CD1c-positive myeloid dendritic cell (primary cell): ENCODE data around the gene ABCA12.

Experiments
- DNase-seq: peaks from one replicate; pipeline ENCODE4 v3.0.0-alpha.2; 2016; ENCODE audit errors: extremely low spot score

The ABCA12 gene

DNA sequence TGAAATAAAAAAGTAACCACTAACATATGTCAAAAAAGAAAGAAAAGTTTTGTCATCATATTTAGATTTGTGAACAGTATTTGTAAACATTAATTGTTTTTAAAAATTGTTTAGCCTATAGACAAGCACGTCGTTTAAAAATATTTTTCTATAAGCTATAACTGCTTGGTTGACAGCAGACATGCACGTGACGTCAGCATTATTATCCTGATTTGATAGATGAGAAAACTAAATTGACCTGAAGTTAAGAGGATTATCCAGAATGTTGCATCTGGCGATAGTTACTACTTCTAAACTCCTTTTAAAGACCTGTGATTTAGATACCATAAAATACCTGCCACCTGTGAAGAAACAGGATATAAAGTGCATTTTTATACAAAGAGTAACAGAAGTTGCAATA is 172.0 kb downstream of the ABCA12 start:
- no peak for DNase-seq

DNA sequence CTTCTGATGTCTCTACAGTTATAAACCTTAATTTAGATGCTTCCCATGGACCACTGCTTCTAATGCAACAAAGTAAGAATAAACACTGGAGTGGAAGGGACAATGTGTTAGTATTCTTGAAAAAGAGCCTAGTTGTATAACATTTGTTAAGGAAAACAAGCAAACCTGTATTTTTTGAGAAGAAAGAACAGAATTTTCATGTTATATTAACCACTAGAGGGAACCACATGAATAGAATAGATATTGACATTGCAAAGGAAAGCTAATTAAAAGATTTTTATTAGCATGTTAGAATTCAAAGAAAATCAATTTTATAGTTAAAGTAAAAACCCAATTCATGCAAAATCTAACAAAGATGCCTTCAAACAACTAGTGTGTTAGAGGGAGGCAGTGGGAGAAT is 177.7 kb downstream of the ABCA12 start:
- DNase-seq = no peak

DNA sequence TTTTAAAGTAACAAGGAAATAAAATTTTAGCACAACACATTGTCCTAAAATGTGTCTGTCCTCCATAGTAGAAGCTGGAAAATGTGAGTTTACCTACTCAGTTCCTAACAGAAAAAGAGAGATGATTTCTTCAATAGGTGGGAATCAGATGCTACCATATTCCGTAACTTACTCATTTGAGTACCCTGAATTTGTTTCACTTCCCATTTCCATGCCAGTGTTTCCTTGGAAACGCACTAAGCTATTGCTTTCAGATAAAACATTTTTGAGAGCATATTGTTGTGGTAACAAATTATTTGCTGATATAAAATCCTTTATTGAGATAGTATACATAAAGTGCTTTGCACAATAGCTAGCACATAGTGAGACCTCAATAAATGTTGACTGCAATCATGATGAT is 191.5 kb downstream of the ABCA12 start:
- DNase-seq = peak; percentile 21

DNA sequence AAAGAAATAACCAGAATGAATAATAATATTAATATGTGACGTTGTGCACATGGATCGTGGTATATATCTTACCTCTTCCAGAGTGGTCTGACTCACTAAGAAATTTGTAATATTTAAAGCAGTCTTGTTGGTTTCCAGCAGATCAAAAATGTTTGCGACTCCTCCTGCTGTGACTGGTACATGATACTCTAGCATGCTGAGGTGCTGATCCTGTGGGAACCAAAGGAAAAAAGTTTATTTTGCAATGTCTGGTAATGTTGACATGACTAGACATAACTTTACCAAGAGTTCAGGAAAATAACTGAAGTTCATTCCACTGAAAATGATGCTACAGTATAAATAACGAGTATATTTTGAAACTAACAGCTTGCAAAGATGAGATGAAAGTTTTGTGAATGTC is 204.4 kb downstream of the ABCA12 start:
- no peak for DNase-seq

DNA sequence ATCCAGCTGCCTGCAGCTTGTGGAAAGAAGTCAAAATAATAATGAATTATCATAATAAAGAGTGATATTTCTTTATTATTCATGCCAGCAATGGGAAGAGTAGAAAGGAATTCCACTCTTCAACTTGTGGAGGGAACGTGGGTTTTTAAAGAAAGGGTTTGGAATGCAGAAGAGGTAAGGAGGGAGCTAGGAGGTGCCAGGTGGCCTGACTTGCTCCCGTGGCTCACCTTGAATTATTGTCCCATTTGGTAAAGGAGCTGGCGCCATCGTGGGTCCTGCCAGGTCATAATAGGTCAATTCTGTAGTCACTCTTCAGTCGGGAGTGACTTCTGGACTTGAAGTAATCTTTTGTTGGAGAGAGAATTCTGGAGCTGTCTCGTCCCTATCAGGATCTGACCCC is 233.8 kb downstream of the ABCA12 start:
- DNase-seq = no peak

DNA sequence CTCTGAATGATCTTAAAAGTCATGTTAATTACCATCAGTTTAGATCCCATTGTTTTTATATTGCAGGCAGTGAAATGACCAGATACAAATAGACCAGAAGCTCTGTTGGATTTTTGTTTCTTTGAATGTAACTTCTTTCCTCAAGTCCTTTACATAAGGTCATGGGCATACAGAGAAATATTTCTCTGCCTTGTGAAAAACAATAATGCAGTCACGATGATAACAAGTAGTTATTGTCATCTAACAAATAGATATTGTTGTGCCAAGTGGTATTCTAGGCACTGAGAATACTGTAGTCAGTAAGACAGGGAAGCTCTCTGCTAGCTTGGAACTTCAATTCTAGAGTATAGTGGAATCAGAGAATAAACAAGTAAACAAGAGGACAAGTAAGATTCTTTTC is 234.2 kb downstream of the ABCA12 start:
- no peak for DNase-seq

DNA sequence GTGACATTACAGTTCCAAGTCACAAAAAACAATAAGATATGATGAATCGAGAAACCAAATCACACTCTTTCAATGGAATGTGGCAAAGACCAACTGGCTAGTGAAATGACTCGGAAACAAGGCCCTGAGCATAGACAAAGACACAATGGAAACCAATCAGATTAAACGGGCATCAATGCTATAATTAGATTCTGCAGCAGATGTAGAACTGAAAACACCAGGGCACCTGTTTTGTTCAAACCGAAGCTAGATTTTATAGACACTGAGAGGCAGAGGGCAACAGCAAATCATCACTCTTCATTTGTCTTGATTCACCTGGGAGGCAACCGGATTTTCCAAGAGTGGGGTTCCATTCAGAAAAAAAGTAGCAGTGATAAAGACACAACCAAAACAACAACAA is 236.1 kb downstream of the ABCA12 start:
- no peak for DNase-seq

DNA sequence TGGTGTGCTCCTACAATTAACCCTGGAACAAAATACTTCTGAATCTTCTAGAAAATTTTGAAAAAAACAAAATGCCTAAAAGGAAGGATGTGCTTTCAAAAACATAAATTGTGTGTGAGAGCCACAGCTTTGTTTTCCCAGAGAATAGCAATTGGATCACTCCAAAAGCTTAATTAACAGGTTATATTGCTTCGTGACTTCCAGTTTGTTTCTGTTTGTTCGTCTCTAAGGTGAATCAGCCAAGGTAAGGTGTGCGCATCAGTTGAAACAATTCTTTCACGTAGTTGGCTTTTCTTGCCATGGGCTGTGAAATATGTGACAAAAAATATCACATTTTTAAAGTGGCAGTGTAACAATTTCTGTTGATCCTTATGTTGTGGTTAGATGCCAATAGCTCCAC is 238.7 kb downstream of the ABCA12 start:
- DNase-seq = no peak

DNA sequence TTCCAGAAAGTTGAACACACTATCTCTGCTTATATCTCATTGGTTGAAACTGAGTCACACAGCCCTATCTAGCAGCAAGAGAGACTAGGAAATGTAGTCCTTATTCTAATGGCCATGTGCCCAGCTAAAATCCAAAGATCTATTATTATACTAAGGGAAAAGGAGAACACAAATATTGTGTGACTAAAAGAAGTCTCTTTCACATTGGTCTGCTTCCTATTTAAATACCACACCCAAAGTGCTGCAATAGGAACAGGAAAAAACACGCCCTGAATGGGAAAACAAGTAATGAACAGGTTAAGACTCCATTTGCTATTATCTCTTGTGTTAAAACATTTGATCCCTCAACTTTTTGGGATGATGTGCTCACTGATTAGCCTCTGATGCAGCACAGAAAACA is 242.2 kb downstream of the ABCA12 start:
- no peak for DNase-seq

DNA sequence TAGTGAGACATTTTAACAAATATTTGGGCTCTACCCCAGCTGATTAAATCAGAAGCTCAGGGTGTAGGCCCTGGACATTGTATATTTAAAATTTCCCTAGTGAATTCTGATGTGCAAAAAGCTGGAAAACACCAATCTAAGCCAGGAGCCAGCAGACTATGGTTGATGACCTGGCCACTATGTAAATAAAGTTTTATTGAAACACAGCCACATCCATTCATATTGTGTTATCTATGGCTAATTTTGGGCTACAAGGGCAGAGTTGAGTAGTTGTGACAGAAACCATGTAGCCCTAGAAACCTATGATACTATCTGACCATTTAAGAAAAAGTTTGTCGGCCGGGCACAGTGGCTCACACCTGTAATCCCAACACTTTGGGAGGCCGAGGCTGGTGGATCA is 243.0 kb downstream of the ABCA12 start:
- DNase-seq = no peak

DNA sequence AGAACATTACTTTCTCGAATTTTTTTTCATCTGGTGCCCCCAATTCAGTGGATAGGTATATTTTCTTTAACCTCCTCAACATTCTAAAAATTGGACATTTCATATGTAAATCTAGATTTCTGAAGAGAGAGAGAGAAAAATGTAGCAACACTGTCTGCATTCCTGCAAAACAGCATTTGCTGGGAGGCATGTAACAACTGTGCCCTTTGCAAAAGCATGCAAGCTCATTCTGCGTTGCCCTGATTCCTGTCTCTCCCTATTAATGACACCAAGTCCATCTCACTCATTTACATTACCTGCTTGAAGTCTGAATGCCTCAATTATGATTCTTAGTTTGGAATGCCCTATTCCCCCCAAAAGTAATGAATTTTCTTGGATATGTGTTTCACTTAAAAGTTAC is 249.1 kb downstream of the ABCA12 start:
- no peak for DNase-seq

DNA sequence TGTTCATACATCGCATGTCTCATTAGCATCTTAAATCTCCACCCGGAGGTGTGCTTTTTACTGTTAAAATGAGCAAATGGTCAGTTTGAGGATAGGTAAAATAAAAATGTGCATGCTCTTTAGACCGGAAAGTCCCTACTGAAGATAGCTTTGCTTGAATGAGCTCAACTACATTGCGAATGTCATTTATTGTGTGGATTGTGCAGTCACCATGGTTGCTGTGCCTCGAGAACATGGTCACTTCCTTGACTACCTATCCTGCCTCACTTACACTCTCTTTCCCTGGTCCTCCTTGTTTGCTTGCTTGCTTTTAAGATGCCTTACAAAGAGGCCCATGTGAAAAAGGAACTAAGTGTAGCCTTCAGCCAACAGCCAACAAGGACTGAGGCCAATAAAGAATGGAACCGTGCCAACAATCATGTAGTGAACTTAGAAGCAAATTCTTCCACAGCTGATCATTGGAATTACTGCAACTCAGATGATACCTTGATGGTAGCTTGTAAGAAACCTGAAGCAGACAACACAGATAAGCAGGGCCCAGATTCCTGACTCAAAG is 256.7 kb downstream of the ABCA12 start:
- DNase-seq = no peak
